GM18511 (cell line): ENCODE data around the gene TNFRSF6B.

ENCODE experiments used
- ATAC-seq: cut with Tn5 transposase; IDR thresholded peaks from one replicate; pipeline ENCODE4 v1.9.1; 2021; ENCODE audit warnings: mild to moderate bottlenecking, moderate library complexity; ENCODE audit not compliant: unreplicated experiment

TNFRSF6B gene

DNA sequence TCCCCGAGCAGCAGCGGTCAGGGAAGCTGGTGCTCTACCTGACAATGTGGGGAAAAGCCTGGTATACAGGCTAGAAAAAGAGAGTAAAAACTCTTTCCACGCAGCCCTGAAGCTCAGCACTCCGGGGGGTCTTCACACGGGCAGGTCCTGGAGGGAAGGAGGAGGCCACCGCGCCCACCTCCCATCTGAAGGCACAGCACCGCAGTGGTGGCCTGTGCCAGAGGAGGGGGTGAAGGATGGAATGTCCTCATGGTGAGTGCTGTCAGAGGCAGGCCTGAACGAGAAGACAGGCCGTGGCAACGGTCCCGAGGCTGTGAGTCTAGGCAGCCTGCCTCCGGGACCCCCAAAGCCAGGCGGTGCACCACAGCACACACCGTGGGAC is 49.0 kb downstream of the TNFRSF6B start:
- no peak for ATAC-seq

DNA sequence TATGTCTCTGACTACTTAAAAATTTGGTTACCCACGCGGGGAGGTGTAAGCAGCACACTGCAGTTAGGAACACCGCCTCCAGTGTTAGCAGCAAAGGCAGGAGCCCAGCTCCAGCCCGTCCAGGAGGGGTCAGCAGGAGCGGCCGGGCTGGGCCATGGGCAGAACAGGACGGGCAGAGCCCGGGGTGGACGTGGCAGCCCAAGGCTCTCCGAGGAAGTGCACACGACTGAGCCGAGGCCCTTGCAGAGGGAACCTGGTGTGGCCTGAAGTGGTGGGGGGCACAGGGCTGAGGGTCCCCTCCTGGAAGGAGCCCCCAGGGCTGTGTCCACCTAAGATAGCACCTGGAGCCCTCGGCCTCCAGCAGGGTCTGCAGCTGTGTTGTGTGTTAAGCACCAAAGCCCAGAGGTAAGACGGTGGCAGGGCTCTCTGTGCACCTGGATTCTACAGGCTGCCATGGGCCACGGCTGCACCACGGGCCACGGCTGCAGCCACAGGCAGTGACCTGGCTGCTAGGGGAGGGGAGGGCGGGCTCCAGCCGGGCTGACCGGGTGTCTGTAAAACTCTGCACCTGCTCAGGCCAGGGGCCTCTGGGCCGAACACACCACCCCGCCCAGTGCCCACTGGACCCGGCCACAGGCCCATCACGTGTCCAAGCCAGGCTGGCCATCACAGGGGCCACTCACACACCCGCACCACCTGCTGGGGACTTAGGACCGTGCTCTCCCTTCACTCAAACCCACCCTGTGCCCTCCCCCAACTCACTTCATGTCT is 49.7 kb downstream of the TNFRSF6B start:
- ATAC-seq: no peak

DNA sequence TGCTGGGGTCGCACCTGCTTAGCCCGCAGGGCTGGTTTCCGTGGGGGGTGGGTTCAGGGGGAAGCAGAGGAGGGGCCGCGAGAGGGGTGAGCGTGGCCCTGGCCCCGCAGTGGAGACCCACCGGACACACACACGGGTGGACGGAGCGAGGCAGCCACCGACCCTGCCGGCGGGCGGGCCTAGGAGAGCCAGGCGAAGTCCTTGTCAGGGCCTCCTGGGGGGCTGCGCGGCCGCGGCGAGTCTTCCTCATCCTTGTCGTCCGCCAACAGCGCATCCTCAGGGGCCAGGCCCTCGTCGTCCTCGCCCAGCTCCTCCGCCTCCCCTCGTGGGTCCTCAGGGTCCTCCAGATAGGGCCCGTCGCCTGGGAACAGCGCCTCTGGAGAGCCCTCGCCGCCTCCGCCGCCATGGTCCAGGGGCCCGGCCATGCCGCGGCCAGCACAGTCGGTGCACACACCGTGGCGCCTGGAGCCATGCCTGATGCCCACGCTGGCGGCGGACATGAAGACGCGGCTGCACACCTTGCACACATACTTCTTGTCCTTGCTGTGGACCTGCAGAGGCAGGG is 50.4 kb downstream of the TNFRSF6B start:
- no peak for ATAC-seq

DNA sequence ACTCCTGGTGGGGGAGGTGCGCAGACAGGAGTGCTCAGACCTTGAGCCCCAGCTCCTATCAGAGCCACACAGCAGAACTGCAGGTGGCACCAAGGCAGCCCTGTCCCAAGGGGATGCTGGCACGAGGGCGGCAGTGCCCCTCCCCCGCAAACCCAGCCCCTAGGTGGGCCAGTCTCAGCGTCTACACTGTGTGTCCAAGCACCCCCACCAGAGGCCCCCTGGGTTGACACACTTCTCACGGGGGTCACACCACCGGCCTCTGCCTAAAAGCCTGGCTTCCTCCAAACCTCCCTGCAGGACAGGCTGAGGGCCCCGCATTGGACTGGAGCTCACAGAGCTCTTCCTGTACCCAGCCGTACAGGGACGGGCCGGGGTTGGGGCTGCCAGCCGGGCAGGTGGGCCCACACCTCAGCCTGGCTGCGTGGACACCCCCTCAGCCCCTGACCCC is 51.2 kb downstream of the TNFRSF6B start:
- ATAC-seq: no peak
